ENCODE data around the gene RAD51B. TPM values are rescaled to one million over a fixed set of nuclear protein-coding genes. Genes with fewer than 3 reads are reported as not detected.

Gene RAD51B
- total RNA-seq, 1 experiment from 2014 or later = 23.3 TPM

- H3K27me3 ChIP-seq (replicated peaks; ENCODE audit: insufficient read depth, low read depth, low read length, poor library complexity) = no peaks in the 10 kb centered on the region
- peak overlapping the region; percentile 99 for H3K27ac ChIP-seq (ENCODE audit: low read depth, low read length, poor library complexity, severe bottlenecking)
- TF ChIP-seq, protein P1, sequence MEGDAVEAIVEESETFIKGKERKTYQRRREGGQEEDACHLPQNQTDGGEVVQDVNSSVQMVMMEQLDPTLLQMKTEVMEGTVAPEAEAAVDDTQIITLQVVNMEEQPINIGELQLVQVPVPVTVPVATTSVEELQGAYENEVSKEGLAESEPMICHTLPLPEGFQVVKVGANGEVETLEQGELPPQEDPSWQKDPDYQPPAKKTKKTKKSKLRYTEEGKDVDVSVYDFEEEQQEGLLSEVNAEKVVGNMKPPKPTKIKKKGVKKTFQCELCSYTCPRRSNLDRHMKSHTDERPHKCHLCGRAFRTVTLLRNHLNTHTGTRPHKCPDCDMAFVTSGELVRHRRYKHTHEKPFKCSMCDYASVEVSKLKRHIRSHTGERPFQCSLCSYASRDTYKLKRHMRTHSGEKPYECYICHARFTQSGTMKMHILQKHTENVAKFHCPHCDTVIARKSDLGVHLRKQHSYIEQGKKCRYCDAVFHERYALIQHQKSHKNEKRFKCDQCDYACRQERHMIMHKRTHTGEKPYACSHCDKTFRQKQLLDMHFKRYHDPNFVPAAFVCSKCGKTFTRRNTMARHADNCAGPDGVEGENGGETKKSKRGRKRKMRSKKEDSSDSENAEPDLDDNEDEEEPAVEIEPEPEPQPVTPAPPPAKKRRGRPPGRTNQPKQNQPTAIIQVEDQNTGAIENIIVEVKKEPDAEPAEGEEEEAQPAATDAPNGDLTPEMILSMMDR (conservative IDR thresholded peaks at IDR 0.05; ENCODE audit: low read depth, low read length) = no peak
- TF ChIP-seq EZH2 (IDR thresholded peaks at IDR 0.05; ENCODE audit: borderline replicate concordance, low read depth, low read length, poor library complexity, severe bottlenecking) = no peak
- POLR2A ChIA-PET (ENCODE audit: low non-redundant PET) = no interaction called here
- H3K36me3 ChIP-seq (ENCODE audit: insufficient read depth, low read length, poor library complexity, severe bottlenecking) = no peaks in the 10 kb centered on the region
- no peak for DNase-seq (ENCODE audit: low spot score)
- intact Hi-C loops (cut with micrococcal nuclease; ENCODE audit: unreplicated experiment) = no loop called here
- no peak overlapping the region for H3K4me3 ChIP-seq (ENCODE audit: low read depth, low read length, poor library complexity, severe bottlenecking)
- no TSS peak for BruUV-seq (replicated peaks)
- CTCF ChIA-PET = no interaction called here
- peaks cover 63% of the 10 kb centered on the region for H3K4me1 ChIP-seq (ENCODE audit: insufficient read depth, low read length, poor library complexity, severe bottlenecking)
- H3K9me3 ChIP-seq (ENCODE audit: low read depth, low read length, poor library complexity, severe bottlenecking) = no peaks in the 10 kb centered on the region
These were observed 866.6 kb downstream of the RAD51B start for GRCh38 chr14:68686205-68686465.

DNA sequence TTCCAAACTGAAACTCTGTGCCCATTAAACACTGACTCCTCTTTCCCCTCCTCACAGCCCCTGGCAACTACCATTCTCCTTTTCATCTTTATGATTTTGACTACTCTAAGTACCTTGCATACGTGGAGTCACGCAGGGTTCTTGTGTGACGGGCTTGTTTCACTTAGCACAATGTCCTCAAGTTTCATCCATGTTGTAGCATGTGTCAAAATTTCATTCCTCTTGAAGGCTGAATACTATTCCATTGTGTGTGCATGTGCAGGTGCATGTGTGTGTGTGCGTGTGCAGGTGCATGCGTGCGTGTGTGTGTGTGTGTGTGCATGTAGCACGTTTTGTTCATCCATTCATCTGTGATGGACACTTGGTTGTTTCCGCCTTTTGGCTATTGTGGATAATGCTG, 867.1 kb downstream of the RAD51B start:
- Histone ChIP-seq H3K27ac (ENCODE audit: low read depth, low read length, poor library complexity, severe bottlenecking) (no peak overlapping the region), H3K36me3 (ENCODE audit: insufficient read depth, low read length, poor library complexity, severe bottlenecking) (no peaks in the 10 kb centered on the region), H3K4me1 (ENCODE audit: insufficient read depth, low read length, poor library complexity, severe bottlenecking) (peaks cover 57% of the 10 kb centered on the region), H3K4me3 (ENCODE audit: low read depth, low read length, poor library complexity, severe bottlenecking) (no peak overlapping the region), H3K27me3 (replicated peaks; ENCODE audit: insufficient read depth, low read depth, low read length, poor library complexity) (no peaks in the 10 kb centered on the region), H3K9me3 (ENCODE audit: low read depth, low read length, poor library complexity, severe bottlenecking) (no peaks in the 10 kb centered on the region)
- DNase-seq (ENCODE audit: low spot score) = no peak
- TF ChIP-seq, protein P1 (conservative IDR thresholded peaks at IDR 0.05; ENCODE audit: low read depth, low read length) = no peak
- no peak for TF ChIP-seq EZH2 (IDR thresholded peaks at IDR 0.05; ENCODE audit: borderline replicate concordance, low read depth, low read length, poor library complexity, severe bottlenecking)
- BruUV-seq (replicated peaks) = no TSS peak
- CTCF ChIA-PET = no interaction called here
- intact Hi-C loops (cut with micrococcal nuclease; ENCODE audit: unreplicated experiment) = no loop called here
- POLR2A ChIA-PET (ENCODE audit: low non-redundant PET) = no interaction called here

GRCh38 chr14:68687746-68688145, 868.2 kb downstream of the RAD51B start:
- no peak for DNase-seq (ENCODE audit: low spot score)
- Histone ChIP-seq H3K4me1 (ENCODE audit: insufficient read depth, low read length, poor library complexity, severe bottlenecking) (peaks cover 50% of the 10 kb centered on the region), H3K9me3 (ENCODE audit: low read depth, low read length, poor library complexity, severe bottlenecking) (no peaks in the 10 kb centered on the region), H3K4me3 (ENCODE audit: low read depth, low read length, poor library complexity, severe bottlenecking) (no peak overlapping the region), H3K36me3 (ENCODE audit: insufficient read depth, low read length, poor library complexity, severe bottlenecking) (no peaks in the 10 kb centered on the region), H3K27ac (ENCODE audit: low read depth, low read length, poor library complexity, severe bottlenecking) (no peak overlapping the region), H3K27me3 (replicated peaks; ENCODE audit: insufficient read depth, low read depth, low read length, poor library complexity) (no peaks in the 10 kb centered on the region)
- no TSS peak for BruUV-seq (replicated peaks)
- intact Hi-C loops (cut with micrococcal nuclease; ENCODE audit: unreplicated experiment) = no loop called here
- TF ChIP-seq, protein P1 (conservative IDR thresholded peaks at IDR 0.05; ENCODE audit: low read depth, low read length) = no peak
- TF ChIP-seq EZH2 (IDR thresholded peaks at IDR 0.05; ENCODE audit: borderline replicate concordance, low read depth, low read length, poor library complexity, severe bottlenecking) = no peak
- ChIA-PET POLR2A (ENCODE audit: low non-redundant PET) (no interaction called here), CTCF (no interaction called here)

Measured in A673 (cell line).